Measurements from ENCODE around the gene SGO2.

SGO2 gene

GRCh38 chr2:200567932-200568331 is 41.9 kb downstream of the SGO2 start:
- H3K36me3 Mint-ChIP-seq (ENCODE audit: low read depth): peaks cover 52% of the 10 kb centered on the region
- no peaks in the 10 kb centered on the region for H3K27me3 Mint-ChIP-seq (ENCODE audit: low read depth)
- no peaks in the 10 kb centered on the region for H3K4me1 Mint-ChIP-seq
- peaks cover 25% of the 10 kb centered on the region for H3K9me3 Mint-ChIP-seq
- no peak overlapping the region for H3K4me3 Mint-ChIP-seq
- no peak for TF ChIP-seq CTCF (IDR thresholded peaks at IDR 0.05; ENCODE audit: unreplicated experiment in 3 of 3)
- H3K27ac Mint-ChIP-seq: no peak overlapping the region

GRCh38 chr2:200575957-200576356 is 50.0 kb downstream of the SGO2 start:
- H3K27ac Mint-ChIP-seq: no peak overlapping the region
- peaks cover 40% of the 10 kb centered on the region for H3K36me3 Mint-ChIP-seq (ENCODE audit: low read depth)
- TF ChIP-seq CTCF (IDR thresholded peaks at IDR 0.05; ENCODE audit: unreplicated experiment in 3 of 3): peak in 1 of 3 experiments; percentile 14
- H3K27me3 Mint-ChIP-seq (ENCODE audit: low read depth): no peaks in the 10 kb centered on the region
- no peaks in the 10 kb centered on the region for H3K9me3 Mint-ChIP-seq
- H3K4me3 Mint-ChIP-seq: no peak overlapping the region
- no peaks in the 10 kb centered on the region for H3K4me1 Mint-ChIP-seq

- Mint-ChIP-seq H3K27ac (no peak overlapping the region), H3K4me1 (no peaks in the 10 kb centered on the region), H3K9me3 (no peaks in the 10 kb centered on the region)
Observed at GRCh38 chr2:200577027-200577426, 51.0 kb downstream of the SGO2 start.

GRCh38 chr2:200578778-200579177 is 52.8 kb downstream of the SGO2 start:
- Mint-ChIP-seq H3K36me3 (ENCODE audit: low read depth) (peaks cover 27% of the 10 kb centered on the region), H3K27ac (no peak overlapping the region)
- TF ChIP-seq CTCF (IDR thresholded peaks at IDR 0.05; ENCODE audit: unreplicated experiment in 3 of 3): peak in 1 of 3 experiments; percentile 15

More at GRCh38 chr2:200577027-200577426, 51.0 kb downstream of the SGO2 start:
- H3K4me3 Mint-ChIP-seq: no peak overlapping the region
- H3K36me3 Mint-ChIP-seq (ENCODE audit: low read depth): peaks cover 32% of the 10 kb centered on the region
- TF ChIP-seq CTCF (IDR thresholded peaks at IDR 0.05; ENCODE audit: unreplicated experiment in 3 of 3): no peak
- H3K27me3 Mint-ChIP-seq (ENCODE audit: low read depth): no peaks in the 10 kb centered on the region

GRCh38 chr2:200584639-200585038 is 58.6 kb downstream of the SGO2 start:
- Mint-ChIP-seq H3K9me3 (no peaks in the 10 kb centered on the region), H3K27me3 (ENCODE audit: low read depth) (peaks cover 19% of the 10 kb centered on the region), H3K4me3 (peak overlapping the region in 2 of 3 experiments; percentile 6 to 45), H3K36me3 (ENCODE audit: low read depth) (no peaks in the 10 kb centered on the region), H3K27ac (no peak overlapping the region), H3K4me1 (peaks cover 5% of the 10 kb centered on the region)
- no peak for TF ChIP-seq CTCF (IDR thresholded peaks at IDR 0.05; ENCODE audit: unreplicated experiment in 3 of 3)

More at GRCh38 chr2:200578778-200579177, 52.8 kb downstream of the SGO2 start:
- Mint-ChIP-seq H3K27me3 (ENCODE audit: low read depth) (no peaks in the 10 kb centered on the region), H3K9me3 (no peaks in the 10 kb centered on the region), H3K4me1 (no peaks in the 10 kb centered on the region), H3K4me3 (no peak overlapping the region)

GRCh38 chr2:200585340-200585729 is 59.3 kb downstream of the SGO2 start:
- peaks cover 23% of the 10 kb centered on the region for H3K27me3 Mint-ChIP-seq (ENCODE audit: low read depth)
- H3K4me1 Mint-ChIP-seq: peaks cover 5% of the 10 kb centered on the region
- no peak overlapping the region for H3K27ac Mint-ChIP-seq
- H3K9me3 Mint-ChIP-seq: no peaks in the 10 kb centered on the region
- no peak for TF ChIP-seq CTCF (IDR thresholded peaks at IDR 0.05; ENCODE audit: unreplicated experiment in 3 of 3)
- H3K36me3 Mint-ChIP-seq (ENCODE audit: low read depth): no peaks in the 10 kb centered on the region
- peak overlapping the region; percentile 83 to 88 (median 86) for H3K4me3 Mint-ChIP-seq
